Natural killer cell (primary cell): ENCODE data around the gene SGCD. TPM values are rescaled to one million over a fixed set of nuclear protein-coding genes. Genes with fewer than 3 reads are reported as not detected.

ENCODE experiments used
- ATAC-seq, 3 donors: fragments of 150-1000 bp in 2 of 3; fragments of 200-7000 bp in 1 of 3; cut with Tn5 transposase; 1 replicate in 1 of 3; 2 replicates in 2 of 3; pipeline ENCODE4 v1.10.0; 2021; ENCODE audit warnings: mild to moderate bottlenecking in 2 of 3, moderate library complexity in 2 of 3
- DNase-seq, 2 donors: peaks; one replicate each; pipeline versions ENCODE4 v3.0.0 to v3.0.0-alpha.2; 2013 to 2021; ENCODE audit warnings: mixed read lengths in 1 of 2
- H3K27ac ChIP-seq: one replicate; pipeline ENCODE4 v1.5.1; 2013; ENCODE audit warnings: mild to moderate bottlenecking, low read length
- H3K27me3 ChIP-seq: one replicate; pipeline ENCODE4 v1.6.1; 2013; ENCODE audit warnings: low read length; ENCODE audit not compliant: control insufficient read depth, insufficient read depth
- H3K36me3 ChIP-seq: one replicate; pipeline ENCODE4 v1.6.1; 2013; ENCODE audit warnings: low read length; ENCODE audit not compliant: control insufficient read depth, insufficient read depth
- H3K4me1 ChIP-seq: one replicate; pipeline ENCODE4 v1.6.1; 2013; ENCODE audit warnings: low read length; ENCODE audit not compliant: control insufficient read depth, insufficient read depth
- H3K4me3 ChIP-seq: one replicate; pipeline ENCODE4 v1.5.1; 2013; ENCODE audit warnings: low read length
- H3K9me3 ChIP-seq: one replicate; pipeline ENCODE4 v1.6.1; 2013; ENCODE audit warnings: low read length; ENCODE audit not compliant: control insufficient read depth, insufficient read depth
- H3K27ac Mint-ChIP-seq, 2 donors: one replicate each; pipeline ENCODE4 v1.8.0; 2022; ENCODE audit warnings: mild to moderate bottlenecking in 2 of 2, mixed read lengths in 2 of 2, moderate library complexity in 1 of 2
- H3K27me3 Mint-ChIP-seq, 2 donors: one replicate each; pipeline ENCODE4 v1.8.0; 2022; ENCODE audit warnings: low read depth in 2 of 2, mixed read lengths in 2 of 2
- H3K36me3 Mint-ChIP-seq: one replicate; pipeline ENCODE4 v1.8.0; 2022; ENCODE audit warnings: mixed read lengths
- H3K4me1 Mint-ChIP-seq, 2 donors: one replicate each; pipeline ENCODE4 v1.8.0; 2022; ENCODE audit warnings: mixed read lengths in 2 of 2
- H3K4me3 Mint-ChIP-seq: one replicate; pipeline ENCODE4 v1.8.0; 2022; ENCODE audit warnings: mild to moderate bottlenecking, moderate library complexity, mixed read lengths
- H3K9me3 Mint-ChIP-seq, 2 donors: one replicate each; pipeline ENCODE4 v1.8.0; 2022; ENCODE audit warnings: mixed read lengths in 2 of 2
- CTCF ChIP-seq: fragments of 200-600 bp; IDR thresholded peaks from one replicate; pipeline ENCODE4 v1.8.0; 2022; ENCODE audit warnings: antibody characterized with exemption
- WGBS: methylation state at CpG from one replicate; pipeline ENCODE4 v1.1.7; 2013; ENCODE audit warnings: missing lambda C conversion rate; ENCODE audit not compliant: insufficient coverage; 5-methylcytosine and 5-hydroxymethylcytosine counted together
- intact Hi-C: fragments of 100-400 bp; cut with micrococcal nuclease; formaldehyde crosslinking; loops from one replicate; pipeline ENCODE4 v1.14.2; 2022
- total RNA-seq, 4 donors: library from RNA; stranded (reverse); fragments of 120-200 nt in 1 of 4; gene quantifications; one replicate each; pipeline versions ENCODE4 v1.2.3 to v1.2.4, GENCODE V29; 2013 to 2022

Gene SGCD
- total RNA-seq, 3 donors from 2014 or later (not counting 1 experiment from before 2014, with no cell fraction given) = 0.32 to 2.0 (median 1.4) TPM

- ATAC-seq (no peak), DNase-seq (no peak)
- H3K9me3 Mint-ChIP-seq = no peaks in the 10 kb centered on the region
- H3K27ac Mint-ChIP-seq = no peak overlapping the region
- H3K36me3 ChIP-seq = no peaks in the 10 kb centered on the region
- no peaks in the 10 kb centered on the region for H3K36me3 Mint-ChIP-seq
- no peaks in the 10 kb centered on the region for H3K4me1 ChIP-seq
- H3K9me3 ChIP-seq = no peaks in the 10 kb centered on the region
- H3K27ac ChIP-seq = no peak overlapping the region
- 94% methylated on average over 9 of the region's 9 CpGs for whole genome bisulfite sequencing
- no peaks in the 10 kb centered on the region for H3K27me3 ChIP-seq
- H3K27me3 Mint-ChIP-seq = peaks cover 8 to 42% of the 10 kb centered on the region in 2 donors
- H3K4me3 ChIP-seq = no peak overlapping the region
- no peak for TF ChIP-seq CTCF
- no peaks in the 10 kb centered on the region for H3K4me1 Mint-ChIP-seq
- H3K4me3 Mint-ChIP-seq = no peak overlapping the region
- intact Hi-C loops = no loop called here
Measured at GRCh38 chr5:156431956-156432829, 105.2 kb downstream of the SGCD start.

DNA sequence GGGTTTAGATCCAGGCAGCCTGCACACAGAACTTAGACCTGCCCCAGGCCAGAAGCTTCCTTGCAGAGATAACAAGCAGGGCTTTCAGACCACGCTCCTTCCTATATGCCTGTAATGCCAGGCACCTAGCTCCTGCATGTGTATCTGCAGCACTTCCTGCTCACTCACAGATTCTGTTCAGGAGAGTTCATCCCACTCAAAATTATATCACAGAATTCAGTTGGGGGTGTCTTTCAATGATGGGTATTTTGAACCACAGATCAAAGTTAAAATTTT is 105.8 kb downstream of the SGCD start:
- H3K36me3 Mint-ChIP-seq = no peaks in the 10 kb centered on the region
- WGBS = 70% methylated on average over 1 of the region's 1 CpG
- H3K27ac Mint-ChIP-seq = no peak overlapping the region
- H3K27me3 Mint-ChIP-seq = peaks cover 10 to 48% of the 10 kb centered on the region in 2 donors
- ATAC-seq (no peak), DNase-seq (no peak)
- no peak overlapping the region for H3K4me3 Mint-ChIP-seq
- Histone ChIP-seq H3K9me3 (no peaks in the 10 kb centered on the region), H3K27ac (no peak overlapping the region), H3K36me3 (no peaks in the 10 kb centered on the region), H3K4me1 (no peaks in the 10 kb centered on the region), H3K27me3 (no peaks in the 10 kb centered on the region), H3K4me3 (no peak overlapping the region)
- no peak for TF ChIP-seq CTCF
- H3K9me3 Mint-ChIP-seq = no peaks in the 10 kb centered on the region
- intact Hi-C loops = no loop called here
- H3K4me1 Mint-ChIP-seq = no peaks in the 10 kb centered on the region

GRCh38 chr5:156434471-156434870 is 107.5 kb downstream of the SGCD start:
- WGBS = 93% methylated on average over 5 of the region's 5 CpGs
- Mint-ChIP-seq H3K27ac (no peak overlapping the region), H3K9me3 (no peaks in the 10 kb centered on the region), H3K36me3 (no peaks in the 10 kb centered on the region), H3K4me3 (no peak overlapping the region), H3K27me3 (peaks cover 12 to 42% of the 10 kb centered on the region in 2 donors), H3K4me1 (no peaks in the 10 kb centered on the region)
- DNase-seq = no peak
- Histone ChIP-seq H3K9me3 (no peaks in the 10 kb centered on the region), H3K27me3 (peaks cover 3% of the 10 kb centered on the region), H3K27ac (no peak overlapping the region), H3K4me3 (no peak overlapping the region), H3K4me1 (no peaks in the 10 kb centered on the region), H3K36me3 (no peaks in the 10 kb centered on the region)
- no peak for TF ChIP-seq CTCF
- intact Hi-C loops = no loop called here
- no peak for ATAC-seq

DNA sequence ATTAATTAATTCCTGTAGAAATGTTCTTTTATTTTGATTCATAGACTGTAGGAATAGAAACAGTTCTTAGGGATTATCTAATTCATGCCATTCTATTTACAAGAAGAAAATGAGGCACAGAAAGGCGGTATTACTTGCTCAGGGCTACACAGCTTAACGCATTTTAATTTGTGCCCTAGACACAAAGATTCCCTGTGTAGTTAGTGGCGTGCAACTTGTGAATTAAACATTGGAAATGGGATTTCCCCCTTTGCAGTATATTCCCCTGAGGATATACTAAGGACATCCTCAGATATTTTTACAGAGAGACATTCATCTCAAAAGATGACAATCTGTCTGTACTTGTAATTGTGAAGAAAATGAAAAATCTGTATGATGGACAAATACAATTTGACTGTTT is 108.1 kb downstream of the SGCD start:
- Mint-ChIP-seq H3K27ac (no peak overlapping the region), H3K4me3 (no peak overlapping the region), H3K4me1 (no peaks in the 10 kb centered on the region), H3K9me3 (no peaks in the 10 kb centered on the region), H3K27me3 (peaks cover 15 to 43% of the 10 kb centered on the region in 2 donors), H3K36me3 (no peaks in the 10 kb centered on the region)
- Histone ChIP-seq H3K9me3 (no peaks in the 10 kb centered on the region), H3K27ac (no peak overlapping the region), H3K4me3 (no peak overlapping the region), H3K4me1 (no peaks in the 10 kb centered on the region), H3K27me3 (peaks cover 3% of the 10 kb centered on the region), H3K36me3 (no peaks in the 10 kb centered on the region)
- no peak for TF ChIP-seq CTCF
- intact Hi-C loops = no loop called here
- ATAC-seq (no peak), DNase-seq (no peak)
- WGBS = 95% methylated on average over 3 of the region's 3 CpGs
